Brain microvascular endothelial cell (primary cell): ENCODE results near the gene STEAP2.
"Not testable (repeated sequence)": the region's sequence is repeated elsewhere in the genome, so short reads cannot be mapped to it uniquely, and the experiment has no call there.

Experiments
- DNase-seq: peaks from one replicate; pipeline ENCODE4 v3.0.0-alpha.2; 2020
- H3K27ac ChIP-seq: fragments of 250-450 bp; sonication (Bioruptor Pico); 2 replicates; pipeline ENCODE4 v1.5.1; 2020; ENCODE audit warnings: mild to moderate bottlenecking, moderate library complexity
- H3K27me3 ChIP-seq: fragments of 250-450 bp; sonication (Bioruptor Pico); replicated peaks from 2 replicates; pipeline ENCODE4 v1.5.1; 2020; ENCODE audit warnings: mild to moderate bottlenecking
- H3K36me3 ChIP-seq: fragments of 250-450 bp; sonication (Bioruptor Pico); replicated peaks from 2 replicates; pipeline ENCODE4 v1.5.1; 2020; ENCODE audit warnings: mild to moderate bottlenecking
- H3K4me3 ChIP-seq: 2 replicates; pipeline ENCODE4 v1.5.1; 2011; ENCODE audit warnings: low read depth, mild to moderate bottlenecking, control low read depth, low read length, moderate library complexity
- in situ Hi-C: cut with HindIII; loops from 2 replicates; pipeline ENCODE4 v1.10.0; 2017; ENCODE audit warnings: low sequenced_read_pairs, low pct_ligation_motif_present
- TF ChIP-seq, protein P1 (sequence below): IDR thresholded peaks from 2 replicates; pipeline ENCODE4 v1.5.1; 2011; ENCODE audit warnings: low read depth, mild to moderate bottlenecking, moderate library complexity, low read length, control low read depth, inconsistent platforms; ENCODE audit errors: missing control alignments

The STEAP2 gene

DNA sequence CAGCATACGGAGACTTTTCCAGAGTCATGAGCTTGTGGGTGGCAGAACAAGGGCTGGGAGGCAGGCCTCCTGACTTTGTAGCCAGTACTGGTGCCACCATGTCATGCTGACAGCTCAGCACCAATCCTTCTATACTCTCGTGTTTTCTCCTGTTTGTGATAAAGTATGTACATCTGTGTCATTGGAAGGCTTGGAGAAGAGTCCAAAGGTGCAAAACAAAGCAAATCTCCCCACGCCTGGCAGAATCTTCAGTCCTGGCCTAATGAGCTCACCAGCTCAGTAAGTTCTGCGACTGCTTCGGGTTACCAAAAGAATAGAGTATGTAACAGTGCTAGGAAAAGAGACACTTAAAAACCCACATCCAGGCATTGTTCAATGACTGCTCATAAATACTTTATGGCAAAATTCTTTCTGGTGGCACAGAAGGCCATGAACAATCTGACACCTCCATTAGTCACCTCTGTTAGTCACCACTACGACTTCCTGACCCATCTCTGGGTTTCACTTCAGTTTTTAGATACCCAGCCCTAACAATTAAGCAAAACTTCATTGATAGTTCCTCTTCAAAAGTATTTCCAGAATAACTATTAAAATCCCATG lies 32.8 kb upstream of the STEAP2 start:
- Histone ChIP-seq H3K27me3 (no peaks in the 10 kb centered on the region), H3K36me3 (no peaks in the 10 kb centered on the region), H3K27ac (peak overlapping the region; percentile 53), H3K4me3 (no peak overlapping the region)
- DNase-seq: peak; percentile 68
- in situ Hi-C loops: no loop called here
- TF ChIP-seq, protein P1, sequence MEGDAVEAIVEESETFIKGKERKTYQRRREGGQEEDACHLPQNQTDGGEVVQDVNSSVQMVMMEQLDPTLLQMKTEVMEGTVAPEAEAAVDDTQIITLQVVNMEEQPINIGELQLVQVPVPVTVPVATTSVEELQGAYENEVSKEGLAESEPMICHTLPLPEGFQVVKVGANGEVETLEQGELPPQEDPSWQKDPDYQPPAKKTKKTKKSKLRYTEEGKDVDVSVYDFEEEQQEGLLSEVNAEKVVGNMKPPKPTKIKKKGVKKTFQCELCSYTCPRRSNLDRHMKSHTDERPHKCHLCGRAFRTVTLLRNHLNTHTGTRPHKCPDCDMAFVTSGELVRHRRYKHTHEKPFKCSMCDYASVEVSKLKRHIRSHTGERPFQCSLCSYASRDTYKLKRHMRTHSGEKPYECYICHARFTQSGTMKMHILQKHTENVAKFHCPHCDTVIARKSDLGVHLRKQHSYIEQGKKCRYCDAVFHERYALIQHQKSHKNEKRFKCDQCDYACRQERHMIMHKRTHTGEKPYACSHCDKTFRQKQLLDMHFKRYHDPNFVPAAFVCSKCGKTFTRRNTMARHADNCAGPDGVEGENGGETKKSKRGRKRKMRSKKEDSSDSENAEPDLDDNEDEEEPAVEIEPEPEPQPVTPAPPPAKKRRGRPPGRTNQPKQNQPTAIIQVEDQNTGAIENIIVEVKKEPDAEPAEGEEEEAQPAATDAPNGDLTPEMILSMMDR: no peak

DNA sequence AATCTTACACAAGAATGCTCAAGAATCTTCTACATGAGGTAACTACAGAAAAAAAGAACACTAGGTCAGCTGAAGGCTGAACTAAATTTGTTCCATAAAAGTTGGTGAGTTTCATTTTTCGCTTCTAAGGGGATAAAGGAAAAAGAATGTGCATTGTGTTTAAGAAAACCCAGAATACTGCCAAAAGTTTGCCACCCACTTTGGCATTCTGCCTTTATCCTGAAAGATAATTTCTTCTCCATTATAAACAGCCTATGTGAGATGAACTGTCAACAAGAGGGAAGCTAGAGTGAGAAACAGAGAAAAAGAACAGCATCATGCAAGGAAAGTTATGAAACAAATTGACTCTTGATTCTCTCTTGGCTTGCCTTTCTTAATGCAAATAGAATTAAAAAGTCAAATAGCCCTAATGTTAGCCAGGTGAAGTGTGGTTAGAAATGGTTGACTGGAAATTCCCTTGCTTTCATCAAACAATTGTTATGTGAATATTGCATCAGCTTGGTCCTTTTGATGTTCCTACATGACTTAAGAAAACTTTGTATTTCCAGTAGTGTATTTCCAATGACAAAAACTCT lies 31.4 kb upstream of the STEAP2 start:
- in situ Hi-C loops: no loop called here
- no peak for DNase-seq
- H3K27me3 ChIP-seq: no peaks in the 10 kb centered on the region
- H3K36me3 ChIP-seq: no peaks in the 10 kb centered on the region
- peak overlapping the region; percentile 33 for H3K27ac ChIP-seq
- TF ChIP-seq, protein P1: no peak
- no peak overlapping the region for H3K4me3 ChIP-seq

DNA sequence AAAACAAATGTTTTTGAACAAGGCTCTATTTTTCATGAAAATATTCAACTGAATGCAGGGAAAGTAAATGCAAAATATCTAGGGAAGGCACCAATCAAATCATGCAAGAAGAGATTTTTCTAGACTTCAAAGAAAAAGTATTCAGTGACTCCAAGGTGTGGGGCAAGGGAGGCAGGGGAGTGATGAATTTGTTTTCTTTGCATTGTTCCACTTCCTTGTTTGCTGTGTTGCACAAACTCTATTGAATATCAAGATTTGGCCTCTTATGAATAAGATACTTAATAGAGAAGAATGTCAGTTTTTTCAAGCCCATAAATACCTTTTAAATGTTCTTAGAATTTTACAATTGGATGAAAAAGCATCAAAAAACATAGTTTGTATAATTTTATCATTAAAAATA lies 30.9 kb upstream of the STEAP2 start:
- in situ Hi-C loops: no loop called here
- TF ChIP-seq, protein P1: no peak
- no peak for DNase-seq
- Histone ChIP-seq H3K4me3 (no peak overlapping the region), H3K36me3 (no peaks in the 10 kb centered on the region), H3K27ac (no peak overlapping the region), H3K27me3 (no peaks in the 10 kb centered on the region)

DNA sequence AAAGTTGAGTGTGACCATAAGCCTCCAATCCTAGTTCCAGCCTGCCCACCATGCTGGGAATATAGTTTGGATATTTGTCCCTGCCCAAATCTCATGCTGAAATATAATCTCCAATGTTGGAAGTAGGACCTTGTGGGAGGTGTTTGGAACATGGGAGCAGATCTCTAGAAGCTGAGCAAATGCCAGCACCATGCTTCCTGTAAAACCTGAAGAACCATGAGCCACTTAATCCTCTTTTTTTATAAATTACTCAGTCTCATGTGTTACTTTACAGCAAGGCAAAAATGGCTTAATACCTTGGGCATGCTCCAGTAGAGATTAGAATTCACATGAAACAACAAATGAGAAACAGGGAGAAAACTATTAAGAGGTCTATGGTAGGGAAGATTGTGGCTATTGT lies 30.1 kb upstream of the STEAP2 start:
- in situ Hi-C loops: no loop called here
- TF ChIP-seq, protein P1: no peak
- Histone ChIP-seq H3K27ac (no peak overlapping the region), H3K4me3 (no peak overlapping the region), H3K27me3 (no peaks in the 10 kb centered on the region), H3K36me3 (no peaks in the 10 kb centered on the region)
- DNase-seq: no peak

DNA sequence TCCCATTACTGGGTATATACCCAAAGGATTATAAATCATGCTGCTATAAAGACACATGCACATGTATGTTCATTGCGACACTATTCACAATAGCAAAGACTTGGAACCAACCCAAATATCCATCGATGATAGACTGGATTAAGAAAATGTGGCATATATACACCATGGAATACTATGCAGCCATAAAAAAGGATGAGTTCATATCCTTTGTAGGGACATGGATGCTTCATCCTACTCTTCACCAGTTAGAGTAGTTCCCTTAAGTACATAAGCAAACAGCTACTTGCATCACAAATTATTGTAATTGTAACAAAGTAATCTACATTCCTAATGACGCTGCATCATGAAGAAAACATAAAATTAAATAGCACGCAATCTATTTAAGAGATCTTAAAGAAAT lies 25.2 kb upstream of the STEAP2 start:
- H3K36me3 ChIP-seq, in situ Hi-C loops, DNase-seq, H3K27me3 ChIP-seq, H3K27ac ChIP-seq, H3K4me3 ChIP-seq: not testable (repeated sequence)

DNA sequence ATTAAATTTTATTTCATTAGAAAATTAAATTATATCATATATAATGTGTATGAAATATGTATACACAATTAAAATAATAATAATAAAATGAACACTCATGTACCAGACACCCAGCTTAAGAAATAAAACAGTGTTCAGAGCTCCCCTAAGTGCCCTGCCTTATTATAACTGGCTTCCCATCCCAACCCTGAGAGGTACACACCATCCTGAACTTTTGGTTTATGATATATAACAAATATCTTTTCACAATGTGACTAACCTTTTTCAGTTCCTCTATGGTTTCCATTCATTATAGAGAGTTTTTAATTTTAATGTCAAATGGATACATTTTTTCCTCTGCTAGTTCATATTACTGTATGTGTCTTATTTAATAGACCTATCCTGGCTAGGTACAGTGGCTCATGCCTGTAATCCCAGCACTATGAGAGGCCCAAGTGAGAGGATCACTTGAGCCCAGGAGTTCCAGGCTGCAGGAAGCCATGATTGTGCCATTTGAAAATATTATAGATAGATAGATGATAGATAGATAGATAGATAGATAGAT lies 24.0 kb upstream of the STEAP2 start:
- TF ChIP-seq, protein P1: no peak
- DNase-seq: no peak
- H3K36me3 ChIP-seq: no peaks in the 10 kb centered on the region
- in situ Hi-C loops: no loop called here
- H3K4me3 ChIP-seq: no peak overlapping the region
- no peaks in the 10 kb centered on the region for H3K27me3 ChIP-seq
- no peak overlapping the region for H3K27ac ChIP-seq
